GM10266 (cell line): Measurements from ENCODE around the gene SKI.
"Not testable (repeated sequence)": the region's sequence is repeated elsewhere in the genome, so short reads cannot be mapped to it uniquely, and the experiment has no call there.

ENCODE experiments used
- DNase-seq: peaks from one replicate; pipeline ENCODE4 v3.0.0; 2012; ENCODE audit errors: extremely low spot score
- TF ChIP-seq, protein P1 (sequence below): IDR thresholded peaks from 2 replicates; pipeline ENCODE4 v1.5.1; 2012; ENCODE audit warnings: mild to moderate bottlenecking, low read depth; ENCODE audit not compliant: control insufficient read depth, insufficient read depth; ENCODE audit errors: missing control alignments

SKI gene

GRCh38 chr1:2241820-2242219 lies 13.7 kb downstream of the SKI start:
- DNase-seq, result no peak
- TF ChIP-seq, protein P1, sequence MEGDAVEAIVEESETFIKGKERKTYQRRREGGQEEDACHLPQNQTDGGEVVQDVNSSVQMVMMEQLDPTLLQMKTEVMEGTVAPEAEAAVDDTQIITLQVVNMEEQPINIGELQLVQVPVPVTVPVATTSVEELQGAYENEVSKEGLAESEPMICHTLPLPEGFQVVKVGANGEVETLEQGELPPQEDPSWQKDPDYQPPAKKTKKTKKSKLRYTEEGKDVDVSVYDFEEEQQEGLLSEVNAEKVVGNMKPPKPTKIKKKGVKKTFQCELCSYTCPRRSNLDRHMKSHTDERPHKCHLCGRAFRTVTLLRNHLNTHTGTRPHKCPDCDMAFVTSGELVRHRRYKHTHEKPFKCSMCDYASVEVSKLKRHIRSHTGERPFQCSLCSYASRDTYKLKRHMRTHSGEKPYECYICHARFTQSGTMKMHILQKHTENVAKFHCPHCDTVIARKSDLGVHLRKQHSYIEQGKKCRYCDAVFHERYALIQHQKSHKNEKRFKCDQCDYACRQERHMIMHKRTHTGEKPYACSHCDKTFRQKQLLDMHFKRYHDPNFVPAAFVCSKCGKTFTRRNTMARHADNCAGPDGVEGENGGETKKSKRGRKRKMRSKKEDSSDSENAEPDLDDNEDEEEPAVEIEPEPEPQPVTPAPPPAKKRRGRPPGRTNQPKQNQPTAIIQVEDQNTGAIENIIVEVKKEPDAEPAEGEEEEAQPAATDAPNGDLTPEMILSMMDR, result no peak

DNA sequence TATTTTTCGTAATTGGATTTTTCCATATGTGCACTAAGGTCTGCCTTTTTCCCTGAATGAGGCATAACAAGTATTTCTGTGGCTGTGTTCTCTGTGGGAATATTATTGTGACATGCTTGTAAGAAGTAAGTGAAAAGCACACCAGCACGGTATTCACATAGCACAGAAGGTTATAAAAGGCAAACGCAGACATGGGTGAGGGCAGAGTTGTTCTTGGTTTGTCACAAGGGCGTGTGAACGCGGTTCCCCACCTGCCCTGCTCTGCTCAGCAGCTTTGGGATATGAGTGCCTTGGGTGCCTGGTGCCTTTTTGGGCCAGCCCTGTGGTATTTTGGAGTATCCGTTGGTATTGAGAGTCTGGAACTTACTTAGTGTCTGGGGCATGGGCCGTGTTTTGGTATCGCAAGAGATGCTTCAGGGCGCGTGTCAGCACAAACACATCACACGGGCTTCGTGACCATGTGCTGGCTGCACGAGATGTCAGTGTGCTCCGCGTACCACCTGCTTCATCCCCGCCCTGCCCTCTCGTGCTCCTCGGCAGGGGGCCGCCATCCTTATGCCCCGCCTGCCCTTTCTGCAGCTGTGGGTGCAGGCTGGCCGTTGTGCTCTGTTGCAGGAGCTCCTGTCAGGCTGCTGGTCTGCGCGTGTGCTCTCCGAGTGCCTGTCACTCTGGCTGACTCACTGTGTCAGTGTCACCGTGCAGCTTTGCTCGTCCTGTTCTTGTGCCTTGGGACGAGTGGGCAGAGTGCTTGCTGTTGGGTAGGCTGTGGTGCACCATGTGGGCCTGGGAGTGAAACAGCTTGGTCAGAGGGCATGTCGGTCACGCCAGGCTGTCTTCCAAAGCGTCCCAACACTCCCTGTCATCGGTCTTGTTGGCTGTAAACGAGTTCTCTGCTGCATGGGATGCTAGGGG lies 15.0 kb downstream of the SKI start:
- TF ChIP-seq, protein P1, result no peak
- no peak for DNase-seq

- DNase-seq, result not testable (repeated sequence)
These were observed 18.9 kb downstream of the SKI start for GRCh38 chr1:2247045-2247394.

DNA sequence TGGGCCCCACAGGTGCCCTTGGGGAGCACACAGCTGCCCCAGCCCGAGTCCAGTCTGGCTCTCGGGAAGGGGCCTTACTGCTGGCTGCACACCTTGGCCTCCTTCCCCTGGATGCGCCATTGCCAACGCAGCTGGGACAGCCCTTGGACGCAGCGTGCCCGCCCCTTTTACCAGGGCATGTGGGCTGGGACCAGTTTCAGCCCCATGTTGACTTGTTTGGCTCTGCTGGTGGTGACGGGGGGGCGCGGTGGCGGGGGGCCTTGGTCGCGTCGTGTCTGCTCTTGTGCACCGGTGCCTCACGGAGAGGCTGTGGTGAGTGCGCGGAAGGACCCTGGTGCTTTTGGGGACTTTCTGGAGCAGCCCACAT lies 19.6 kb downstream of the SKI start:
- TF ChIP-seq, protein P1, result no peak
- no peak for DNase-seq

DNA sequence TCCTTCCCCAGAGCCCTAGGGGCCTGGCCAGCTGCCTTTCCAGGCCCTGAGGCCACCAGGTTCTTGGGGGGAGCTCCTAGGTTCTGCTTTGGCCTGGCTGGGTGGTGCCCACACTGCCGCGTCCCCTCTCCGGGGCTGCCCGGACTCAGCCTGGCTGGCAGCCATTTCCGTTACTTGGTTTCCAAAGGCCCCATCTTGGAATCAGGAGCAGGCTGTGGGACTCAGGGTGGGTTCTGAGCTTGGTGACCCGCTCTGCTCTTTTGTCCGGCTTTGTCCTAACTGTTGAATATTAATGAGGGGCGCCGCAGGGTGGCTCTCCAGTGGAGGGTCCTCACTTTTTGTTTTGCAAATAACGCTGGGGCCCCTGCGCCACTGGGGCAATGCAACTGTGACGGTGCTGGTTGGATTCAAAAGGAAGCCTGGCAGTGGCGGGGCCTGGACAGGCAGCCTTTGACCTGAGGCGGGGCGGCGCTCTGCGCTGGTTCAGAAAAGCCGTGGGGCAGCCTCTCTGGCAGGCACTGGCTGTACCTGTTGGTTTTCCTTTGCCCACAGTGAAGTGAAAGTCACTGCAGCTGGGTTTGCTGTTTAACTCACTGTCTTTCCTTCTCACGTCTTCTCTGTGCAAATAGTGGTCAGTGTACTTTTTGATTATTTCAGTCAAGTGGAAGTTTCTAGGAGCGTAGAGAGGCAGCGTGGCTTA lies 20.2 kb downstream of the SKI start:
- TF ChIP-seq, protein P1, result no peak
- no peak for DNase-seq

DNA sequence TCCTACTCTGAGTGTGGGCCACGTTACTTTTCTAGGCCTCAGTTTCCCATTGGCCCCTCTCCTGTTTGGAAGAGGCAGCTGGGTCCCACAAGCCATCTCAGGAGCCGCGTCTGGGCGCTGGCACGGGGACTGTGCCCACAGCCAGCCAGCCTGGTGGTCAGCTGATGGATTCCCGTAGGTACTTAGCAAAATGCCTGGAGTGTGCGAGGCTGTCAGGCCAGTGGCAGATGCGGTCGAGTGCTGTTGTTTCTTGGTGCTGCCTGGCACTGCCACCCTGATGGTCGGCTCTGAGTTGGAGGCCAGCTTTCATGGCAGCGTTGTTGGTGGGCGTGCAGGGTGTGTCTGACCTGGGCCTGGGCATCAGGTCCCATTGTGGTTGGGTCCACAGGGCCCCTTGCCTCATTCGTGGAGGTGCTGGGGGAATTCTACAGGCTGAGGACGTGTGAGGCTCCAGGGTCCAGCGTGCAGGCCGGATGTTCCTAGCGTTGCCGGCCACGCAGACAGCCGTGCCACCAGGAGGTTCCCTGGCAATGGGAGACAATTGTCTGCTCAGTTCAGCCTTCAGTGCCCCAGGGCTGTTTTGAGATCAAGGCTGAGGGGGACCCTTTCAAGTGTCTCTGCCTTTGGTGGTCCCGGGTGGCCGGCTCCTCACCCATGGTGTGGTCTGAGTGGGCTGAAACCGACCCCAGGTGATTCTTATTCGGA lies 20.9 kb downstream of the SKI start:
- no peak for DNase-seq
- TF ChIP-seq, protein P1, result no peak

DNA sequence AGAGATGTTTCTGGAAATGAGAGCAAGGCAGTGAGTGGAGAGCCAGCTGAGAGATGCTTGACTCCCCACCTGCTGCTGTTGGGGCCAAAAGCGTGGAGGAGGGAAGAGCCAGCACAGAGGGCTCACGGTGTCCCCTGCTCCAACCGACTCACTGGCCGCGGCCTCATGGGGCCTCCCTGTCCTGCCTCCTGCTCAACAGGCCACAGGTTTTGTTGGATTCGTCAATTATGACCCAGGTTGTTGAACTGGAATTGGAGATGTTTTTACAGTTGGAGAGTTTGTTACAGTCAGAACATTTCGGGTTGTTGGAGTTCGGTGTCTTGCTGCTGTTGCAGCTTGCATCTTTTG lies 21.4 kb downstream of the SKI start:
- TF ChIP-seq, protein P1, result no peak
- DNase-seq, result no peak
